Measurements from ENCODE around the gene MICAL2.

GRCh38 chr11:12222055-12222792, 111.8 kb downstream of the MICAL2 start:
- TF ChIP-seq CTCF (conservative IDR thresholded peaks at IDR 0.05; ENCODE audit: low read depth, low read length) (no peak), EZH2 (IDR thresholded peaks at IDR 0.05; ENCODE audit: low read length, unreplicated experiment) (no peak)

Measured in PC-3 (cell line).